ENCODE data around the gene CPAMD8. TPM values are rescaled to one million over a fixed set of nuclear protein-coding genes. Genes with fewer than 3 reads are reported as not detected.

CPAMD8 gene
- total and polyA plus RNA-seq, 2 donors (not counting 1 experiment from before 2014, with no cell fraction given), result 0.14 to 1.7 TPM

DNA sequence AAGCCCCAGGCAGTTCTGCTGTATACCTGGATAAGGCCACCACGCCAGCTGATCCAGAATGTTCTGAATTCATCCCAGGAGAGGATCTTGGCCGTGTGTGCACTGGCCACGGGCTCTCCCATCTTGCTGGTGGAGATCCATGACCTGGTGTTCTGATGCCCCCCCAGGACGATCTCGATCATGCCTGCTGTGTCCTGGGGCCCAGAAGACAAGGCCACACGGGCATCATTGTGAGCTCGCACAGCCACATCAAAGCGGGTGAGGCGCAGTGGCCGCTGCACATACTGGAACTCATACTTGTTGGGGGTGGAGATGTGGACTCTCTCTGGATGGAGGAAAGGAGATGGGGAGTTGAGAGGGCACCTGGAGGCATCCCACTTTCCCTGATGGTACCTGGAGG, 97.7 kb downstream of the CPAMD8 start:
- Histone ChIP-seq H3K4me3 (replicated peaks in 1 of 4; ENCODE audit: control extremely low read depth in 1 of 4, insufficient read depth in 1 of 4, low read depth in 3 of 4, low read length in 4 of 4) (no peak overlapping the region), H3K4me2 (ENCODE audit: extremely low read depth, insufficient read depth, low read length) (no peak overlapping the region), H3K27me3 (ENCODE audit: control insufficient read depth, insufficient read depth, low read length) (no peaks in the 10 kb centered on the region), H3K9me3 (ENCODE audit: control insufficient read depth, insufficient read depth, low read depth, low read length) (no peaks in the 10 kb centered on the region), H4K20me1 (ENCODE audit: control insufficient read depth, extremely low read depth, insufficient read depth, low read length) (no peaks in the 10 kb centered on the region), H3K9ac (ENCODE audit: insufficient read depth, low read length) (no peak overlapping the region), H3K79me2 (ENCODE audit: control insufficient read depth, insufficient read depth, low read length) (no peaks in the 10 kb centered on the region), H3K4me1 (ENCODE audit: control insufficient read depth, extremely low read depth, insufficient read depth, low read length) (no peaks in the 10 kb centered on the region), H3K27ac (ENCODE audit: insufficient read depth, low read length) (no peak overlapping the region), H2AFZ (ENCODE audit: low read length) (no peak overlapping the region), H3K36me3 (ENCODE audit: control insufficient read depth, insufficient read depth, low read length) (no peaks in the 10 kb centered on the region)
- DNase-seq (ENCODE audit: low read depth in 2 of 2), result no peak
- no peak for TF ChIP-seq EZH2 (IDR thresholded peaks at IDR 0.05; ENCODE audit: low read length, missing control alignments)
- TF ChIP-seq, protein P1, sequence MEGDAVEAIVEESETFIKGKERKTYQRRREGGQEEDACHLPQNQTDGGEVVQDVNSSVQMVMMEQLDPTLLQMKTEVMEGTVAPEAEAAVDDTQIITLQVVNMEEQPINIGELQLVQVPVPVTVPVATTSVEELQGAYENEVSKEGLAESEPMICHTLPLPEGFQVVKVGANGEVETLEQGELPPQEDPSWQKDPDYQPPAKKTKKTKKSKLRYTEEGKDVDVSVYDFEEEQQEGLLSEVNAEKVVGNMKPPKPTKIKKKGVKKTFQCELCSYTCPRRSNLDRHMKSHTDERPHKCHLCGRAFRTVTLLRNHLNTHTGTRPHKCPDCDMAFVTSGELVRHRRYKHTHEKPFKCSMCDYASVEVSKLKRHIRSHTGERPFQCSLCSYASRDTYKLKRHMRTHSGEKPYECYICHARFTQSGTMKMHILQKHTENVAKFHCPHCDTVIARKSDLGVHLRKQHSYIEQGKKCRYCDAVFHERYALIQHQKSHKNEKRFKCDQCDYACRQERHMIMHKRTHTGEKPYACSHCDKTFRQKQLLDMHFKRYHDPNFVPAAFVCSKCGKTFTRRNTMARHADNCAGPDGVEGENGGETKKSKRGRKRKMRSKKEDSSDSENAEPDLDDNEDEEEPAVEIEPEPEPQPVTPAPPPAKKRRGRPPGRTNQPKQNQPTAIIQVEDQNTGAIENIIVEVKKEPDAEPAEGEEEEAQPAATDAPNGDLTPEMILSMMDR (conservative IDR thresholded peaks at IDR 0.05 in 1 of 2, IDR thresholded peaks at IDR 0.05 in 1 of 2; ENCODE audit: low read depth in 1 of 2, low read length in 2 of 2), result no peak

DNA sequence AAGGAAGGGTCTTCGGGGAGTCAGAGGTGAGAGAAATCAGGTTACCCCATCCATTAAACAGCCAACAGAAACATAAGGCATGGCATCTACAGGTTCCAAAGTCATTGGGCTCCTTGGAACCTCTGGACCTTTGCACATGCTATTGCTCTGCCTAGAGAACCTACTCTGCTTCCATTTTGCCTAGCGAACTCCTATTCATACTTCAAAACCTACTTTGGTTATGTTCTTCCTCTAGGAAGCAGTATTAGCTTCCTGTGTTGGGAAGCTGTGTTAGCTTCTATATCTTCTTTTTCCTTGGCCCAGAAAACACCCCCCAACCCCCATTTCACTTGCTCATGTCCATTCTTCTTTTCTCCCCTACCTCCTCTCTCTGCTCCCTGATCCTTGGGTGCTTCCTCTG, 98.3 kb downstream of the CPAMD8 start:
- TF ChIP-seq, protein P1 (conservative IDR thresholded peaks at IDR 0.05 in 1 of 2, IDR thresholded peaks at IDR 0.05 in 1 of 2; ENCODE audit: low read depth in 1 of 2, low read length in 2 of 2), result no peak
- TF ChIP-seq EZH2 (IDR thresholded peaks at IDR 0.05; ENCODE audit: low read length, missing control alignments), result no peak
- Histone ChIP-seq H2AFZ (ENCODE audit: low read length) (no peak overlapping the region), H3K4me1 (ENCODE audit: control insufficient read depth, extremely low read depth, insufficient read depth, low read length) (no peaks in the 10 kb centered on the region), H3K27me3 (ENCODE audit: control insufficient read depth, insufficient read depth, low read length) (no peaks in the 10 kb centered on the region), H3K9ac (ENCODE audit: insufficient read depth, low read length) (no peak overlapping the region), H3K4me2 (ENCODE audit: extremely low read depth, insufficient read depth, low read length) (no peak overlapping the region), H3K36me3 (ENCODE audit: control insufficient read depth, insufficient read depth, low read length) (no peaks in the 10 kb centered on the region), H3K4me3 (replicated peaks in 1 of 4; ENCODE audit: control extremely low read depth in 1 of 4, insufficient read depth in 1 of 4, low read depth in 3 of 4, low read length in 4 of 4) (no peak overlapping the region), H4K20me1 (ENCODE audit: control insufficient read depth, extremely low read depth, insufficient read depth, low read length) (no peaks in the 10 kb centered on the region), H3K27ac (ENCODE audit: insufficient read depth, low read length) (no peak overlapping the region), H3K9me3 (ENCODE audit: control insufficient read depth, insufficient read depth, low read depth, low read length) (no peaks in the 10 kb centered on the region), H3K79me2 (ENCODE audit: control insufficient read depth, insufficient read depth, low read length) (no peaks in the 10 kb centered on the region)
- DNase-seq (ENCODE audit: low read depth in 2 of 2), result no peak

DNA sequence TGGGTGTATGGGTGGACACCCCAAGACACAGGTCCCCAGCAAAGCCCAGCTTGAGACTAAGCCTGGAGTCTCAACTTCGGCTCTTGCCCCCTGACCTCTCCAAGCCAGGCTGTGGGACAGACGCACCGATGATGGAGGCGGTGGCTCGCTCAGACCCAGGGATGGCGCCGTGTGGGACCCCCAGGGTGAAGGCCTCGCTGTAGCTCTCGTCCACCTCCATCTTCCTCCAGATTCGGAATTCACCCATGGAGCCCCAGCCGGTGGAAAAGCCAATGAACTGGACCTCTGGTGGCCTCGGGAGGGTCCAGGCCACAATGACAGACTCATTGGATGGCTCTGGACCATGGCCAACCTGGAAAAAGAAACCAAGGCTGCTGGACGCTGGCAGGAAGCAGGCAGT, 98.7 kb downstream of the CPAMD8 start:
- H4K20me1 ChIP-seq (ENCODE audit: control insufficient read depth, extremely low read depth, insufficient read depth, low read length), result no peaks in the 10 kb centered on the region
- H3K79me2 ChIP-seq (ENCODE audit: control insufficient read depth, insufficient read depth, low read length), result no peaks in the 10 kb centered on the region
- no peak overlapping the region for H3K4me3 ChIP-seq (replicated peaks in 1 of 4; ENCODE audit: control extremely low read depth in 1 of 4, insufficient read depth in 1 of 4, low read depth in 3 of 4, low read length in 4 of 4)
- no peak for DNase-seq (ENCODE audit: low read depth in 2 of 2)
- TF ChIP-seq, protein P1 (conservative IDR thresholded peaks at IDR 0.05 in 1 of 2, IDR thresholded peaks at IDR 0.05 in 1 of 2; ENCODE audit: low read depth in 1 of 2, low read length in 2 of 2), result no peak
- no peak for TF ChIP-seq EZH2 (IDR thresholded peaks at IDR 0.05; ENCODE audit: low read length, missing control alignments)
- H3K27me3 ChIP-seq (ENCODE audit: control insufficient read depth, insufficient read depth, low read length), result no peaks in the 10 kb centered on the region
- H3K4me1 ChIP-seq (ENCODE audit: control insufficient read depth, extremely low read depth, insufficient read depth, low read length), result no peaks in the 10 kb centered on the region
- H2AFZ ChIP-seq (ENCODE audit: low read length), result no peak overlapping the region
- no peaks in the 10 kb centered on the region for H3K9me3 ChIP-seq (ENCODE audit: control insufficient read depth, insufficient read depth, low read depth, low read length)
- H3K36me3 ChIP-seq (ENCODE audit: control insufficient read depth, insufficient read depth, low read length), result no peaks in the 10 kb centered on the region
- no peak overlapping the region for H3K4me2 ChIP-seq (ENCODE audit: extremely low read depth, insufficient read depth, low read length)
- no peak overlapping the region for H3K27ac ChIP-seq (ENCODE audit: insufficient read depth, low read length)
- H3K9ac ChIP-seq (ENCODE audit: insufficient read depth, low read length), result no peak overlapping the region

Measured in fibroblast of lung (primary cell).